AG04450 (cell line): ENCODE measurements around the gene CALML3. TPM values are rescaled to one million over a fixed set of nuclear protein-coding genes. Genes with fewer than 3 reads are reported as not detected.

Experiments
- CTCF ChIA-PET: fragments of 300-600, 350-600 bp; formaldehyde crosslinking; extraction: SDS; loops from one replicate; lab custom pipeline; 2022; ENCODE audit warnings: antibody characterized with exemption, inconsistent platforms; lab: Charles Lee
- POLR2A ChIA-PET: fragments of 350-600 bp; formaldehyde crosslinking; extraction: SDS; loops from one replicate; lab custom pipeline; 2021; ENCODE audit warnings: antibody characterized with exemption, inconsistent platforms; lab: Yijun Ruan, JAX
- DNase-seq: peaks from one replicate; pipeline ENCODE4 v3.0.0-alpha.2; 2011; ENCODE audit warnings: low read depth, low spot score
- H3K27ac ChIP-seq: one replicate; pipeline ENCODE4 v1.5.1; 2012; ENCODE audit warnings: low read depth, low read length, control low read depth
- H3K27me3 ChIP-seq: one replicate; pipeline ENCODE4 v1.6.0; 2012; ENCODE audit warnings: low read length; ENCODE audit not compliant: control insufficient read depth, insufficient read depth
- H3K4me3 ChIP-seq: 2 replicates; pipeline ENCODE4 v1.5.1; 2011; ENCODE audit warnings: mild to moderate bottlenecking, low read depth, low read length, control low read depth
- H3K9me3 ChIP-seq: 2 replicates; pipeline ENCODE4 v1.5.1; 2012; ENCODE audit warnings: low read length; ENCODE audit not compliant: control insufficient read depth, insufficient read depth
- polyA plus RNA-seq: library from polyadenylated mRNA; depleted of rRNA; stranded (reverse); fragments of >200 nt; gene quantifications from 2 replicates; pipeline ENCODE4 v1.2.3, GENCODE V29; 2011
- TF ChIP-seq, protein P1 (sequence below): IDR thresholded peaks from 2 replicates; pipeline ENCODE4 v1.5.1; 2011; ENCODE audit warnings: low read depth, low read length, control low read depth, inconsistent platforms

CALML3 gene
- polyA plus RNA-seq, 1 experiment = not detected

DNA sequence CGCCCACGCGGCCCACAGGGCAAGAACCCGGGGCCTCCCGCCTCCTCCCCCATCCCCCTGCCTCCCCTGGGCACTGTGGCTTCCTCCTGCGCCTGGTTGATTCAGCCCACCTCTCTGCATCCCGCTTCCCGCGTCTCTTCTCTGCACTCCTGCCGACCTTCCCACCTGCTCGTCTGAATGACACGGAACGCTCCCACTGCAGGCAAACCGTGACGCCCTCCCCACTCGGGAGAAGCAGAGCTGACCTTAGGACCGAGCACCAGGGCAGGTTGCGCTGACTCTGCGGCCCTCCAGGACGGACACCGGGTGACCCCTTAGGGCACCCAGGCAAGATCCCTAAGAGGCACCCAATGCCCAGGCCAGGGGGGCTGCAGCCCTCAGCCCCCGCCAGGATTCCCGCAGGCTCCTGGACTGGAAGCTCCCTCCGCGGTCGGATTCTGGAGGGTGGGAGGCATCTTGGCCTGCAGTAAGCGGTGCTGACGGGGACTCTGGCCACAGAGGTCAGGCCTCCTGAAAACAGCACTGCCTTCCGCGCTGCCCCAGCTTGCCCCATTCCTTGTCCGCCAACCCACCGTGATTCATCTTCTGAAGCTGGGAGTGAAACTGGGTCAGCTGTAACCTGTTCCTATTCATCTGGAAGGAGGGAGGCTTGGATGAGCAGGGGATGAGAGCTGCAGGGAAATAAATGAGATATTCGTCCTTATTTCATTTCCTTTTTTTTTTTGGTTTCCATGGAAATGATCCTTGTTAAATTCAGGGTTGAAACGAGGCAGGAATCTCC is 990 bp downstream of the CALML3 start:
- TF ChIP-seq, protein P1, sequence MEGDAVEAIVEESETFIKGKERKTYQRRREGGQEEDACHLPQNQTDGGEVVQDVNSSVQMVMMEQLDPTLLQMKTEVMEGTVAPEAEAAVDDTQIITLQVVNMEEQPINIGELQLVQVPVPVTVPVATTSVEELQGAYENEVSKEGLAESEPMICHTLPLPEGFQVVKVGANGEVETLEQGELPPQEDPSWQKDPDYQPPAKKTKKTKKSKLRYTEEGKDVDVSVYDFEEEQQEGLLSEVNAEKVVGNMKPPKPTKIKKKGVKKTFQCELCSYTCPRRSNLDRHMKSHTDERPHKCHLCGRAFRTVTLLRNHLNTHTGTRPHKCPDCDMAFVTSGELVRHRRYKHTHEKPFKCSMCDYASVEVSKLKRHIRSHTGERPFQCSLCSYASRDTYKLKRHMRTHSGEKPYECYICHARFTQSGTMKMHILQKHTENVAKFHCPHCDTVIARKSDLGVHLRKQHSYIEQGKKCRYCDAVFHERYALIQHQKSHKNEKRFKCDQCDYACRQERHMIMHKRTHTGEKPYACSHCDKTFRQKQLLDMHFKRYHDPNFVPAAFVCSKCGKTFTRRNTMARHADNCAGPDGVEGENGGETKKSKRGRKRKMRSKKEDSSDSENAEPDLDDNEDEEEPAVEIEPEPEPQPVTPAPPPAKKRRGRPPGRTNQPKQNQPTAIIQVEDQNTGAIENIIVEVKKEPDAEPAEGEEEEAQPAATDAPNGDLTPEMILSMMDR = no peak
- no peak overlapping the region for H3K27ac ChIP-seq
- peaks cover 11% of the 10 kb centered on the region; the same call in 1 of the 2 replicates for H3K9me3 ChIP-seq
- ChIA-PET POLR2A (no interaction called here), CTCF (no interaction called here)
- H3K27me3 ChIP-seq = peaks cover 3% of the 10 kb centered on the region
- no peak for DNase-seq
- no peak overlapping the region for H3K4me3 ChIP-seq

DNA sequence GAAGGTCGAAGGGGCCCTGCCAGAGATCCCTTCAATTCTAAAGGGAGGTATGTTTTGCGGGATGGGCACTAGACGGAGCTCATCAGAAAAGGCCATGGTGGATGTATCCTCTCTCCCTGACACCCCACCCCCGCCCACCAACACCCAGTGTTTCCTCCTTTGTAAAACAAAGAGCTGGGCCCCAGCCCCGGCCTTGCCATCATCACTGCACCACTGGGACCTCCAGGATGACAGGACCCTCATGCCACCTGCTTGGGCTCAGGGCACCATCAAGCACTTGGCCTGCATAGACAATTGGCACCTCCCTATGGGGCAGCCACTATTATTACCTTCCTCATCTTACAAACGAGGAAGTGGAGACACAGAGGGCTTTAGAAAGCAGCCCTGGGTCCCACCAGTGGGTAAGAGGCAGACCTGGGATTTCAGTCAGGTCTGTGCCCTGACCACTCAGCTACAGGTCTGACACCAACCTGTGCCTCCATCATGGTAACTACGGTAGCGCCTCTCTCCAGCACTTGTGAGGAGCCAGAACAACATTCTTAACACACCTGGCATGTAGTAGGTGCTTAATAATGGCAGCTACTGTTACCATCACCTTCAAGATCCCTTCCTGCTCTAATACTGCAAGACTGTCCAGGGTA is 2.0 kb downstream of the CALML3 start:
- no peak for DNase-seq
- TF ChIP-seq, protein P1 = no peak
- Histone ChIP-seq H3K27ac (no peak overlapping the region), H3K9me3 (peaks cover 11% of the 10 kb centered on the region; the same call in 1 of the 2 replicates), H3K4me3 (no peak overlapping the region), H3K27me3 (peaks cover 2% of the 10 kb centered on the region)
- POLR2A ChIA-PET = no interaction called here
- CTCF ChIA-PET = interaction anchor here (0.6 kb wide), 1 partner anchor 64 kb away, joined by 8 read pairs; no protein-coding TSS in a partner anchor

DNA sequence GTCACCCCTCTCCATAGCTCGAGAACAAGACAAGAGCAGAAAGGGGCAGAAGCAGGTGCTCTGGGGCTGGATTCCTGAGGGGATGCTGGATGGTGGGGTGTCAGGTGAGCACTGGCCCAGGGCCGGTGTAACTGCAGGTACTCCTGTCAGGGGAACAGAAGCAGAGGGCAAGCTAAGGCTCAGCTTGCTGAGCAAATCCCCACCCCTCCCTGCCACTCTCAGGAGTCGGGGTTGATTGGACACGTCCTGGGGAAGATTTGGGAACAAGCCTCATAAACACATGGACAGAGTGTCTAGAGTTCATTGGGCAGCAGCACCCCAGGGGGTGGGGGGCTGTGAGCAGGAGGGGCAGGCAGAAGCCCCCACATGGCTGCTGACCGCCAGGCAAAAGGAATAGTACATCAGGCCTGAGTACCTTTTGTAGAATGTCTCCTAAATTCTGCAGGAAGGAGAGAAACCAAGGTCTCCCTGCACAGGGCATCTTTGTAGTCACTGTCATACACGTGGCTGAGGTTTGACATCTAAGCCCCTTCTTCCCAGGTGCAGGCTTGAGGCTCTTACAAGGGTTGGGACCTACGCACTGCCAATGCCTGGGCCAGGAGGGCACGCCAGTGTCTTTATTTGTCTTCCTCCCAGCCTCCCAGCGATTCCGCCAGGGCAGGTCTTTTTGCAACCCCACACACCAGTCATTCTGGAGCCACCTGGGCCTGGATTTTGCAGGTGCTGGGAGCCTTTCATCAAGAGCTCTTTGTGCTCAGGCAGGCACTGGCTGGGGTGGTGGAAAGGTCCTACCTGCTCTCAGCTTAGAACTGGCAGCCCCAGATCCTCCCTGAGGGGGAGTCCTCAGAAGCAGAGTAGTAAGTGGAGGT is 2.8 kb downstream of the CALML3 start:
- TF ChIP-seq, protein P1 = no peak
- H3K27ac ChIP-seq = no peak overlapping the region
- no peaks in the 10 kb centered on the region for H3K27me3 ChIP-seq
- ChIA-PET CTCF (interaction anchor here (0.6 kb wide), 1 partner anchor 65 kb away, joined by 8 read pairs; no protein-coding TSS in a partner anchor), POLR2A (no interaction called here)
- peaks cover 11% of the 10 kb centered on the region; the same call in 1 of the 2 replicates for H3K9me3 ChIP-seq
- DNase-seq = no peak
- no peak overlapping the region for H3K4me3 ChIP-seq

DNA sequence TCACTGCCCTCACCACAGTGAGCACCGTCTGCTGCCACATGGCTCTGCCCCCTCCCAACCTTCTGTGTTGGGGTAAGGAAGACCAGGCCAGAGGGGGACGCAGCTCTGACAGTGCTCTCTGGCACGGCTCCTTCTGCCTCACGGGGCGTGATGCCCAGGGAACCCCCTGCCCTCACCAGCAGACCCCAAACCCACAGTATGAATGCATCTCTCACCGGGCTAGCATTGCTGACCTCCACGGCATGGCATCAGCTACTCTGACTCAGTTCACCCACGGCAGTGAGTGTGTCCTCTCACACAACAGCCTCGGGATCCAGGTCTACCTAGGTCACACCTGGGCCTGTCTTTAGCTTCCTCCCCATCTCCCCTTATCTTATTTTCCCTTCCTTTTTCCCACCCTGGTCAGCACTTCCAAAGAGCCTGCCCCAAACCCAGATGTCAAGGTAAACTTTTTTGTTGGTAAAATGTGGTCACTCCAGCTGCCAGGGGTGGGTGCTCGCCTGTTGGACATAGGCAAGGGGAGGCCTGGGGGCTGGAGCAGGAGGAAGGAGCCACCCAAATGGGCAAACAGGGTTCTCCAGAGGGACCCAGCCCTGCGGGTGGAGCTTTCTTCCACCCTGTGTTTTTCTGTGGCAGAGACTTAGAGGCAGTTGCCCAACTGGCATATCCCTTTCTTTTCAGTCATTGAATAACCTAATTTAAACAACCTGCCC is 4.4 kb downstream of the CALML3 start:
- CTCF ChIA-PET = no interaction called here
- Histone ChIP-seq H3K27ac (no peak overlapping the region), H3K9me3 (peaks cover 11% of the 10 kb centered on the region; the same call in 1 of the 2 replicates), H3K4me3 (no peak overlapping the region), H3K27me3 (no peaks in the 10 kb centered on the region)
- TF ChIP-seq, protein P1 = no peak
- POLR2A ChIA-PET = no interaction called here
- DNase-seq = no peak
